ENCODE data around the gene SNAP23.

Gene SNAP23

DNA sequence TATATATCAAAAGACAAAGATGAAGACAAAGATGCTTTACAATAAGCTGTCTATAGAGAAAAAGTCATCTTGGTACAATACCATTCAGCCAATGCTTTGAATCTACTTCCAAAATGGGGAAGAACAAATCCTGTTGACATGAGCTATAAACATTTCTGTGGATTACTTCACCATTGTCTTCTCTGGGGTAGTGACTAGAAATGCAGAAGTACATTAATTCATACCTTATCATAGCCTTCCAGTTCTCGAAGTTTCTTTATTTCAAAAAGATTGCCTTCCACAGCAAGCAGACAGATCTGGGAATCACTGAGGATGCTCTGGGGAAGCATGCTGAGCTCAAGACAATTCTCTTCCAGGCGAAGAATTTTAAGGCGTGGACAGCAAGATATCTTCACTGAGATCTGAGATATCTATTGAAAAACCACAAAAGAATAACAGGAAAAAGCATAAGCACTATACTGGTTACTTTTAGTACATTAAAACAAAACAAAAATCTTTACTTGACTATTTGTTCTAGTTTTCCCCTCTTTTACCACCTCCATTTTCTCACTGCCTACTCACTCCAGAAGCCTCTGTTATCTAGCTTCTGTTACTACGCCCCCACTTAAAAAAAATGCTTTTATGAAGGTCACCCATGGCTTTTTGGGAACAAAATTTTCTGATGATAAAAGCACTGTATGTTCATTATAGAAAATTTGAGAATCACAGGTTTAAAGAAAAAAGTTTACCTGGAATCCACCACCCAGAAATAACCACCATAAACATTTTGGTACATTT, 49.6 kb downstream of the SNAP23 start:
- Histone ChIP-seq H3K4me3 (ENCODE audit: severe bottlenecking) (no peak overlapping the region), H3K27me3 (ENCODE audit: insufficient read depth, poor library complexity, severe bottlenecking) (no peaks in the 10 kb centered on the region), H3K4me1 (ENCODE audit: insufficient read depth, poor library complexity, severe bottlenecking) (peaks cover 11% of the 10 kb centered on the region), H3K9me3 (ENCODE audit: severe bottlenecking) (no peaks in the 10 kb centered on the region), H3K27ac (ENCODE audit: poor library complexity, severe bottlenecking) (no peak overlapping the region), H3K36me3 (ENCODE audit: low read depth) (peaks cover 50% of the 10 kb centered on the region)
- ATAC-seq (ENCODE audit: low read depth): no peak
- TF ChIP-seq CTCF (IDR thresholded peaks at IDR 0.05; ENCODE audit: poor library complexity, severe bottlenecking): no peak
- DNase-seq (ENCODE audit: low spot score): no peak

DNA sequence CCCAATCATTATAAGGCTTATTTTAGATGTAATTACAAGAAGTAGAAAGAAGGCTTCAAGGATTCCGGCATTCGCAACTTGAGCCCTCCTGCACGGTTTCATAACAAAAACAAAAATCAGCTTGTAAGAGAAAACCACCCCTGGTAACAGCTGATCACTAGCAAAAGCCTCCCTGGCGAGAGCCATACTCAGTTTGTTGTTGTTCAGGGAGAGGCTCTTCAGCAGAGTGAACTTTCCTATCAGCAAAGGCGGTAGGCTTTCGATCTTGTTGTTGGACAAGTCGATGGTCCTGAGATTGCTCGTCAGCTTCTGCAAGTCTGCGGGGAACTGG, 52.4 kb downstream of the SNAP23 start:
- Histone ChIP-seq H3K36me3 (ENCODE audit: low read depth) (peaks cover 54% of the 10 kb centered on the region), H3K27ac (ENCODE audit: poor library complexity, severe bottlenecking) (peak overlapping the region; percentile 41), H3K9me3 (ENCODE audit: severe bottlenecking) (no peaks in the 10 kb centered on the region), H3K4me1 (ENCODE audit: insufficient read depth, poor library complexity, severe bottlenecking) (peaks cover 11% of the 10 kb centered on the region), H3K27me3 (ENCODE audit: insufficient read depth, poor library complexity, severe bottlenecking) (no peaks in the 10 kb centered on the region), H3K4me3 (ENCODE audit: severe bottlenecking) (peak overlapping the region; percentile 95)
- DNase-seq (ENCODE audit: low spot score): no peak
- peak; percentile 41 for ATAC-seq (ENCODE audit: low read depth)
- no peak for TF ChIP-seq CTCF (IDR thresholded peaks at IDR 0.05; ENCODE audit: poor library complexity, severe bottlenecking)

GRCh38 chr15:42548249-42549031, 53.0 kb downstream of the SNAP23 start, which contains the start of the genes HAUS2 and LRRC57:
Gene HAUS2 (plus strand): TSS chr15:42548838. CDS start chr15:42548873, 35 bp downstream.
Gene LRRC57 (minus strand): TSS chr15:42548793. CDS start chr15:42548434, 359 bp downstream.
- H3K4me3 ChIP-seq (ENCODE audit: severe bottlenecking): peak within 1 kb of the TSS; percentile 95
- H3K27ac ChIP-seq (ENCODE audit: poor library complexity, severe bottlenecking): peak within 1 kb of the TSS; percentile 41
- H3K36me3 ChIP-seq (ENCODE audit: low read depth): peaks cover 53% of the 10 kb centered on the region
- ATAC-seq (ENCODE audit: low read depth) (peak; percentile 87), DNase-seq (ENCODE audit: low spot score) (peak; percentile 95)
- peaks cover 11% of the 10 kb centered on the region for H3K4me1 ChIP-seq (ENCODE audit: insufficient read depth, poor library complexity, severe bottlenecking)
- H3K9me3 ChIP-seq (ENCODE audit: severe bottlenecking): no peaks in the 10 kb centered on the region
- H3K27me3 ChIP-seq (ENCODE audit: insufficient read depth, poor library complexity, severe bottlenecking): no peaks in the 10 kb centered on the region
- TF ChIP-seq CTCF (IDR thresholded peaks at IDR 0.05; ENCODE audit: poor library complexity, severe bottlenecking): no peak

GRCh38 chr15:42549032-42549491, 53.6 kb downstream of the SNAP23 start:
- H3K9me3 ChIP-seq (ENCODE audit: severe bottlenecking): no peaks in the 10 kb centered on the region
- peaks cover 53% of the 10 kb centered on the region for H3K36me3 ChIP-seq (ENCODE audit: low read depth)
- peak; percentile 36 for ATAC-seq (ENCODE audit: low read depth)
- DNase-seq (ENCODE audit: low spot score): no peak
- H3K27me3 ChIP-seq (ENCODE audit: insufficient read depth, poor library complexity, severe bottlenecking): no peaks in the 10 kb centered on the region
- peak overlapping the region; percentile 95 for H3K4me3 ChIP-seq (ENCODE audit: severe bottlenecking)
- no peak for TF ChIP-seq CTCF (IDR thresholded peaks at IDR 0.05; ENCODE audit: poor library complexity, severe bottlenecking)
- H3K27ac ChIP-seq (ENCODE audit: poor library complexity, severe bottlenecking): peak overlapping the region; percentile 41
- H3K4me1 ChIP-seq (ENCODE audit: insufficient read depth, poor library complexity, severe bottlenecking): peaks cover 11% of the 10 kb centered on the region

Data from RWPE2 (cell line).